Gastrocnemius medialis (tissue), 4 donors: ENCODE results near the gene NSUN7. TPM values are rescaled to one million over a fixed set of nuclear protein-coding genes. Genes with fewer than 3 reads are reported as not detected.

Source experiments
- ATAC-seq, 2 donors: fragments of 150-250 bp; one replicate each; pipeline ENCODE4 v1.9.1; 2016
- DNase-seq, 2 donors: peaks; one replicate each; pipeline ENCODE4 v3.0.0-alpha.2; 2019
- H3K27ac ChIP-seq, 4 donors: fragments of 200-600 bp; sonication (generic); 1 replicate in 1 of 4; 2 replicates in 3 of 4; pipeline ENCODE4 v1.5.1; 2016 to 2018; ENCODE audit warnings: mild to moderate bottlenecking in 2 of 4, moderate library complexity in 1 of 4
- H3K27me3 ChIP-seq, 3 donors: fragments of 200-600 bp; sonication (generic) in 2 of 3; 1 replicate in 1 of 3; 2 replicates in 2 of 3; pipeline versions ENCODE4 v1.5.1 to v1.6.0; 2016 to 2019; ENCODE audit warnings: mild to moderate bottlenecking in 1 of 3, moderate library complexity in 1 of 3
- H3K36me3 ChIP-seq, 2 donors: fragments of 200-600 bp; sonication (generic) in 1 of 2; one replicate each; pipeline ENCODE4 v1.5.1; 2017 to 2018
- H3K4me1 ChIP-seq, 2 donors: fragments of 200-600 bp; sonication (generic) in 1 of 2; one replicate each; pipeline ENCODE4 v1.5.1; 2016 to 2017; ENCODE audit warnings: mild to moderate bottlenecking in 2 of 2
- H3K4me3 ChIP-seq, 4 donors: fragments of 200-600 bp; sonication (generic) in 3 of 4; 1 replicate in 1 of 4; 2 replicates in 3 of 4; pipeline ENCODE4 v1.5.1; 2016 to 2019; ENCODE audit warnings: mild to moderate bottlenecking in 2 of 4
- H3K9me3 ChIP-seq, 3 donors: fragments of 200-600 bp; sonication (generic) in 2 of 3; 1 replicate in 1 of 3; 2 replicates in 2 of 3; pipeline ENCODE4 v1.5.1; 2016 to 2019
- POLR2A ChIP-seq, 2 donors: fragments of 450-650 bp; IDR thresholded peaks; one replicate each; pipeline ENCODE4 v1.6.1; 2017; ENCODE audit warnings: antibody characterized with exemption in 2 of 2, mild to moderate bottlenecking in 2 of 2, moderate library complexity in 2 of 2
- in situ Hi-C, 4 donors: fragments of 200-750 bp; cut with MboI; loops; one replicate each; pipeline versions ENCODE4 v1.15.0 to v1.8.0; 2017; ENCODE audit warnings: low sequenced_read_pairs in 4 of 4
- intact Hi-C: fragments of 100-400 bp; cut with DNase I; formaldehyde crosslinking; loops from one replicate; pipeline ENCODE4 v1.15.1; 2023; ENCODE audit warnings: low total_unique reads
- total RNA-seq, 4 donors: library from RNA; depleted of rRNA; stranded (reverse); fragments of >200 nt; gene quantifications; one replicate each; pipeline versions ENCODE4 v1.1.0 to v1.2.3, GENCODE V29; 2016
- TF ChIP-seq, protein P1 (sequence below), 5 experiments: fragments of 450-650 bp in 3 of 5; fragments of 200-600 bp in 2 of 5; sonication (generic) in 2 of 5; IDR thresholded peaks in 4 of 5; conservative IDR thresholded peaks in 1 of 5; 1 replicate in 4 of 5; 2 replicates in 1 of 5; pipeline ENCODE4 v1.5.1; 2016 to 2019; ENCODE audit warnings: antibody characterized with exemption in 5 of 5, mild to moderate bottlenecking in 3 of 5, moderate library complexity in 3 of 5

Gene NSUN7
- total RNA-seq, 4 donors from 2014 or later: 0.18 TPM; not detected in 3

DNA sequence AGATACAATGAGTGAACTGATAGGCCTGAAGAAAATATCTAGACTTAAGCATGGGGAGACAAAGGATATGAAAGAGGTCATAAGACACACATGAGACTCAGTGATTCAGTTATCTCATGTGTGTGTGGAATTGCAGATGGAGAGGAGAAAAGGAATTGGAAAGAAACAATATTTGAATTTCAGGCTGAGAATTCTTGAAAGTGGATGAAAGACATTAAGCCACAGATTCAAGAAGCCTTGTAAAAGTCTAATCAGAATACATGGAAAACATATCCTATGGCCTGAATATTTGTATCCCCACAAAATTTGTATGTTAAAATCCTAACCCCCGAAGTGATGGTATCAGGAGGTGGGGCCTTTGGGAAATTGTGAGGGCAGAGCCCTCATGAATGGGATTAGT, 28.3 kb downstream of the NSUN7 start:
- ATAC-seq: no peak
- no peak overlapping the region for H3K4me3 ChIP-seq
- intact Hi-C loops (no loop called here), in situ Hi-C loops (no loop called here)
- H3K27me3 ChIP-seq: no peaks in the 10 kb centered on the region
- no peak overlapping the region for H3K27ac ChIP-seq
- H3K9me3 ChIP-seq: no peaks in the 10 kb centered on the region
- TF ChIP-seq, protein P1, sequence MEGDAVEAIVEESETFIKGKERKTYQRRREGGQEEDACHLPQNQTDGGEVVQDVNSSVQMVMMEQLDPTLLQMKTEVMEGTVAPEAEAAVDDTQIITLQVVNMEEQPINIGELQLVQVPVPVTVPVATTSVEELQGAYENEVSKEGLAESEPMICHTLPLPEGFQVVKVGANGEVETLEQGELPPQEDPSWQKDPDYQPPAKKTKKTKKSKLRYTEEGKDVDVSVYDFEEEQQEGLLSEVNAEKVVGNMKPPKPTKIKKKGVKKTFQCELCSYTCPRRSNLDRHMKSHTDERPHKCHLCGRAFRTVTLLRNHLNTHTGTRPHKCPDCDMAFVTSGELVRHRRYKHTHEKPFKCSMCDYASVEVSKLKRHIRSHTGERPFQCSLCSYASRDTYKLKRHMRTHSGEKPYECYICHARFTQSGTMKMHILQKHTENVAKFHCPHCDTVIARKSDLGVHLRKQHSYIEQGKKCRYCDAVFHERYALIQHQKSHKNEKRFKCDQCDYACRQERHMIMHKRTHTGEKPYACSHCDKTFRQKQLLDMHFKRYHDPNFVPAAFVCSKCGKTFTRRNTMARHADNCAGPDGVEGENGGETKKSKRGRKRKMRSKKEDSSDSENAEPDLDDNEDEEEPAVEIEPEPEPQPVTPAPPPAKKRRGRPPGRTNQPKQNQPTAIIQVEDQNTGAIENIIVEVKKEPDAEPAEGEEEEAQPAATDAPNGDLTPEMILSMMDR (IDR thresholded peaks at IDR 0.05 in 4 of 5, conservative IDR thresholded peaks at IDR 0.05 in 1 of 5): no peak
- TF ChIP-seq POLR2A (IDR thresholded peaks at IDR 0.05): no peak
- no peaks in the 10 kb centered on the region for H3K4me1 ChIP-seq
- no peak for DNase-seq
- H3K36me3 ChIP-seq: no peaks in the 10 kb centered on the region

DNA sequence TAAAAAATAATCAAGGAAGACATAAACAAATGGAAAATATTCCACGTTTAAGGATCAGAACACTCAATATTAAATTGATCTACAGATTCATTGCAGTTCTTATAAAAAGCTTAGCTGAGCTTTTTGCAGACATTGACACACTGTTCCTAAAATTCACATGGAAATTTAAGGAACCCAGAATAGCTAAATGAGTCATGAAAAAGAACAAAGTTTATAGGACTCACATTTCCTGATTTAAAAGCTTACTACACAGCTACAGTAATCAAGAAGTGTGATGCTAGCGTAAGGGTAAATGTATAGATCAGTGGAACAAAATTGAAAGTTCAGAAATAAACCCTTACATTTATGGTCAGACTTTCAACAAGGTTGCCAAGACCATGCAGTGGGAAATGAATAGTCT, 33.1 kb downstream of the NSUN7 start:
- no peaks in the 10 kb centered on the region for H3K36me3 ChIP-seq
- no peaks in the 10 kb centered on the region for H3K27me3 ChIP-seq
- no peaks in the 10 kb centered on the region for H3K4me1 ChIP-seq
- TF ChIP-seq POLR2A (IDR thresholded peaks at IDR 0.05): no peak
- TF ChIP-seq, protein P1 (IDR thresholded peaks at IDR 0.05 in 4 of 5, conservative IDR thresholded peaks at IDR 0.05 in 1 of 5): no peak
- DNase-seq (no peak), ATAC-seq (no peak)
- no peak overlapping the region for H3K4me3 ChIP-seq
- intact Hi-C loops (no loop called here), in situ Hi-C loops (no loop called here)
- no peaks in the 10 kb centered on the region for H3K9me3 ChIP-seq
- no peak overlapping the region for H3K27ac ChIP-seq

DNA sequence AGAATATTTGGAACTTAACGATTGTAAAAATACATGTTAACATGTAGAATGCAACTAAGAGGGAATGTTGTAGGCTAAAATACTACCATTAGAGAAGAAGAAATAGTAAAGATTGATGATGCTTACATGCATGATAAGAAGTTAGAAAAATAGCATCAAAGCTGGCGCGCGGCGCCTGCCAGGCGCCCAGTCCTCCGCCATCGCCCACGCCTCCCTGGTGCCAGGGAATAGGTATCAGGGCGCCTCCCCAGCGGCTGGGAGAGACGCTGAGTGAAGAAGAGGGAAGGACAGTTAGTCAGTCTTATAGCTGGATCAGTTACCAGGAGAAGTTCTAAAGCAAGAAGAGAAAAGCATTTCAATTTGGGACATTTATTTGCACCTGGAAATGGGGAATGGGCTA, 36.0 kb downstream of the NSUN7 start:
- Histone ChIP-seq H3K9me3 (no peaks in the 10 kb centered on the region), H3K4me1 (no peaks in the 10 kb centered on the region), H3K27ac (no peak overlapping the region), H3K4me3 (no peak overlapping the region), H3K36me3 (no peaks in the 10 kb centered on the region), H3K27me3 (no peaks in the 10 kb centered on the region)
- intact Hi-C loops (no loop called here), in situ Hi-C loops (no loop called here)
- ATAC-seq (no peak), DNase-seq (no peak)
- TF ChIP-seq, protein P1 (IDR thresholded peaks at IDR 0.05 in 4 of 5, conservative IDR thresholded peaks at IDR 0.05 in 1 of 5): no peak
- TF ChIP-seq POLR2A (IDR thresholded peaks at IDR 0.05): no peak

DNA sequence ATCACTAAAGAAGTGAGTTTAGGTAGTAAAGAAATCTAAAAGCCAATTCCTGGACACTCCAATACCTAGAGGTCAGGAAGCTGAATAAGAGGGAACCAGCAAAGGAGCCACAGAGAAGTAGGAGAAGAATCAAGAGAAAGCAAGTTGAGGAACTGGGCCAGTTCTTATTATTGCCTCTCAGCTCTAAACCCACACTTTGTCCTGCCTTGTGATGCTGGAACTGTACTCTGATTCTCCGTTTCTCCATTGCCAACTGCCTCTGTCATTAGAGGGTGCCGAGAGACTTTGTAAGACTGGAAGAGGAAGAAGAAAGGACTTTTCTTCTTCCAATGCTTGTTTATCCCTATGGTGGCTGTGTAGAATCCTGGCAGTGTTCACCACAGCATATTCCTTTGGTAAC, 38.6 kb downstream of the NSUN7 start:
- H3K36me3 ChIP-seq: no peaks in the 10 kb centered on the region
- in situ Hi-C loops (no loop called here), intact Hi-C loops (no loop called here)
- no peak overlapping the region for H3K4me3 ChIP-seq
- no peaks in the 10 kb centered on the region for H3K4me1 ChIP-seq
- ATAC-seq (no peak), DNase-seq (no peak)
- H3K27me3 ChIP-seq: no peaks in the 10 kb centered on the region
- H3K27ac ChIP-seq: no peak overlapping the region
- no peaks in the 10 kb centered on the region for H3K9me3 ChIP-seq
- TF ChIP-seq POLR2A (IDR thresholded peaks at IDR 0.05): no peak
- TF ChIP-seq, protein P1 (IDR thresholded peaks at IDR 0.05 in 4 of 5, conservative IDR thresholded peaks at IDR 0.05 in 1 of 5): no peak

DNA sequence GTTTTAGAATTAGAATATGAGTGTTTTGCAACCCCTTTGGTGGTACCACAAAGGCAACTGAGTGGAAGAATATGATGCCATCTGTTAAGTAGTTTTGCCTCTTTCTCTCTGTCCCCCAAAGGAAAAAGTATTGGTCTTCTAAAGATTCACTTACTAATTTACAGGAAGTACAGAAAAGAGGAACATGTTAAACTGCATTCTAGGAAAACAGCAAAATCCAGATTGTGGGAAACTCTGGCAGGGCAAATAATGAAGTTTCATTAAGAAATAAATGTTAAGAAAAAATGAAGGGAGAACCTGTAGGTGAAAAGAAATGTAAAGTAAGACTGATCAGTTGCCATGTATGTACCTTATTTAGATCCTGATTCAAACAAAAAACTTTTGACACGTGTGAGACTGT, 39.3 kb downstream of the NSUN7 start:
- no peak for DNase-seq
- Histone ChIP-seq H3K9me3 (no peaks in the 10 kb centered on the region), H3K27ac (no peak overlapping the region), H3K27me3 (no peaks in the 10 kb centered on the region), H3K4me3 (no peak overlapping the region), H3K4me1 (no peaks in the 10 kb centered on the region), H3K36me3 (no peaks in the 10 kb centered on the region)
- no peak for ATAC-seq
- intact Hi-C loops (no loop called here), in situ Hi-C loops (no loop called here)
- no peak for TF ChIP-seq POLR2A (IDR thresholded peaks at IDR 0.05)
- TF ChIP-seq, protein P1 (IDR thresholded peaks at IDR 0.05 in 4 of 5, conservative IDR thresholded peaks at IDR 0.05 in 1 of 5): no peak
